Measurements from ENCODE around the gene ABCA13. TPM values are rescaled to one million over a fixed set of nuclear protein-coding genes. Genes with fewer than 3 reads are reported as not detected.

ABCA13 gene
- total RNA-seq, 3 donors from 2014 or later (not counting 1 experiment from before 2014, with no cell fraction given) = 0.05 to 0.09 TPM; not detected in 1

DNA sequence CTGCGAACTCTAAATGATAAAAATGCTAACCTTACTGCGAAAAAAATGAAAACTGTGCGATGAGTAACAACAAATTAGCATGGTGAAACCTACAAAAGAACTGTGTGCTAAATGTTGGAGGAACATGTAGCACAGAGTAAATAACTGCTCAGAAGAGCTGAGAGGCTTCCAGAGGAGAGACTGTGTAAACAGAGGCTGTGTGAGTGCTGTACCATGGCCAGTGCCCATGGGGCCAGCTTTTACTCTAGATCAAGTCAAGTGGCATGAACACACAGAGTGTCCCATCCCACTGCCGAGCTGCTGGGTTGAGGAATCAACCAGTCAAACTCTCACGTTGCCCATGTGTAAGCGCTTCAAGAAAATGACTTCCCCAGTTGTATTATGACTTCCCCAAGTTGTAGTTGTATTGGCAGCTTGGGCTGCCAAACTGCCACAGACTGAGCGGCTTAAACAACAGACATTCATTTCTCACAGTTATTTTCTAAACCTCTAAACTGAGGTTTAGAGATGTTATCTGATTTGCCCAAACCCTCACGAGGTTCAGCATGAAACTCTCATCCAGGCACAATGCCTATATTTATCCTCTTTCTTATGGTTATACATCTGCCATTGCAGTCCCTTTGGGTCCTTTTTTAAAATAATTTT, 270.7 kb downstream of the ABCA13 start:
- Histone ChIP-seq H3K27me3 (ENCODE audit: control insufficient read depth, insufficient read depth, low read length) (no peaks in the 10 kb centered on the region), H3K4me3 (ENCODE audit: low read length) (no peak overlapping the region), H3K27ac (ENCODE audit: low read length) (no peak overlapping the region), H3K36me3 (ENCODE audit: control insufficient read depth, insufficient read depth, low read length) (no peaks in the 10 kb centered on the region), H3K9me3 (ENCODE audit: control insufficient read depth, insufficient read depth, low read length) (peaks cover 21% of the 10 kb centered on the region), H3K4me1 (ENCODE audit: control insufficient read depth, insufficient read depth, low read length) (no peaks in the 10 kb centered on the region)
- intact Hi-C loops (cut with micrococcal nuclease) = no loop called here
- Mint-ChIP-seq H3K4me1 (peaks cover 5 to 7% of the 10 kb centered on the region in 2 donors), H3K4me3 (no peak overlapping the region), H3K27me3 (ENCODE audit: low read depth in 2 of 2) (no peaks in the 10 kb centered on the region), H3K36me3 (no peaks in the 10 kb centered on the region), H3K27ac (no peak overlapping the region), H3K9me3 (peaks cover 9 to 12% of the 10 kb centered on the region in 2 donors)
- DNase-seq = no peak
- no peak for ATAC-seq
- TF ChIP-seq, protein P1, sequence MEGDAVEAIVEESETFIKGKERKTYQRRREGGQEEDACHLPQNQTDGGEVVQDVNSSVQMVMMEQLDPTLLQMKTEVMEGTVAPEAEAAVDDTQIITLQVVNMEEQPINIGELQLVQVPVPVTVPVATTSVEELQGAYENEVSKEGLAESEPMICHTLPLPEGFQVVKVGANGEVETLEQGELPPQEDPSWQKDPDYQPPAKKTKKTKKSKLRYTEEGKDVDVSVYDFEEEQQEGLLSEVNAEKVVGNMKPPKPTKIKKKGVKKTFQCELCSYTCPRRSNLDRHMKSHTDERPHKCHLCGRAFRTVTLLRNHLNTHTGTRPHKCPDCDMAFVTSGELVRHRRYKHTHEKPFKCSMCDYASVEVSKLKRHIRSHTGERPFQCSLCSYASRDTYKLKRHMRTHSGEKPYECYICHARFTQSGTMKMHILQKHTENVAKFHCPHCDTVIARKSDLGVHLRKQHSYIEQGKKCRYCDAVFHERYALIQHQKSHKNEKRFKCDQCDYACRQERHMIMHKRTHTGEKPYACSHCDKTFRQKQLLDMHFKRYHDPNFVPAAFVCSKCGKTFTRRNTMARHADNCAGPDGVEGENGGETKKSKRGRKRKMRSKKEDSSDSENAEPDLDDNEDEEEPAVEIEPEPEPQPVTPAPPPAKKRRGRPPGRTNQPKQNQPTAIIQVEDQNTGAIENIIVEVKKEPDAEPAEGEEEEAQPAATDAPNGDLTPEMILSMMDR (IDR thresholded peaks at IDR 0.05) = no peak
- WGBS (ENCODE audit: insufficient coverage) = 63% methylated on average over 8 of the region's 8 CpGs

DNA sequence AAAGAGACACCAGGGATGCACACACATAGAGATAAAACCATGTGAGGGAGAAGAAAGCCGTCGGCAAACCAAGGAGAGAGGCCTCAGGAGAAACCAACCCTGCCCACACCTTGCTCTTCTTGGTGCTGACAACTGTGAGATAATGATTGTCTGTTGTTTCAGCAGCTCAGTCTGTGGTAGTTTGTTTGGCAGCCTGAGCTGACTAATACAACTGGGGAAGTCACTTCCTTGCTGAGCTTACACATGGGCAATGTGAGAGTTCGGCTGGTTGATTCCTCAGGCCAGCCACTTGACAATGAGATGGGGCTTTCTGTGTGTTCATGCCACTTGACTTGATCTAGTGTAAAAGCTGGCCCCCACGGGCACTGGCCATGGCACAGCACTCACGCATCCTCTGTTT, 271.8 kb downstream of the ABCA13 start:
- H3K4me1 ChIP-seq (ENCODE audit: control insufficient read depth, insufficient read depth, low read length) = no peaks in the 10 kb centered on the region
- intact Hi-C loops (cut with micrococcal nuclease) = no loop called here
- WGBS (ENCODE audit: insufficient coverage) = 96% methylated on average over 5 of the region's 5 CpGs
- no peaks in the 10 kb centered on the region for H3K27me3 Mint-ChIP-seq (ENCODE audit: low read depth in 2 of 2)
- H3K36me3 Mint-ChIP-seq = no peaks in the 10 kb centered on the region
- no peaks in the 10 kb centered on the region for H3K27me3 ChIP-seq (ENCODE audit: control insufficient read depth, insufficient read depth, low read length)
- H3K36me3 ChIP-seq (ENCODE audit: control insufficient read depth, insufficient read depth, low read length) = no peaks in the 10 kb centered on the region
- TF ChIP-seq, protein P1 (IDR thresholded peaks at IDR 0.05) = no peak
- H3K4me1 Mint-ChIP-seq = peaks cover 5 to 7% of the 10 kb centered on the region in 2 donors
- H3K9me3 ChIP-seq (ENCODE audit: control insufficient read depth, insufficient read depth, low read length) = peaks cover 21% of the 10 kb centered on the region
- DNase-seq (no peak), ATAC-seq (no peak)
- no peak overlapping the region for H3K27ac Mint-ChIP-seq
- H3K4me3 ChIP-seq (ENCODE audit: low read length) = no peak overlapping the region
- H3K9me3 Mint-ChIP-seq = peaks cover 9 to 11% of the 10 kb centered on the region in 2 donors
- H3K27ac ChIP-seq (ENCODE audit: low read length) = no peak overlapping the region
- no peak overlapping the region for H3K4me3 Mint-ChIP-seq

DNA sequence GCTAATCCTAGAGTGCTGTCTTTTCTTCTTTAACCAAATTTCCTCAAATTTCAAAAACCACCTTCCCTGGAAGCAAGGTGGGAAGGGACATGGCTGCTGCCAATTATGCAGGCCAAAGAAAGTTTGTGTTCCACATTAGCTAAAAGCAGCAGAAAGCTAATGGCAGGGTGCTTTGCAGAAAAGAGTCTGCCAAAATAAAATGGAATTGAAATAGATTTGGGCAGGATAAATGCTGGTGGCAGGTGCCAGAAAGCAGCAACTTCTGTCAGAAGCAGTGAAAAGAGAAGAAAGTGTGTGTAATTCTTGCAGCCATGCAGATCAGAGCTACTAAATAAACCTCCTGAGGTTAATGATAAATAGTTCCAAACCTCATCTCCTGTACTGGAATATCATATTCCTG, 275.5 kb downstream of the ABCA13 start:
- Mint-ChIP-seq H3K4me1 (peaks cover 5 to 7% of the 10 kb centered on the region in 2 donors), H3K36me3 (no peaks in the 10 kb centered on the region), H3K9me3 (peaks cover 11% of the 10 kb centered on the region in 2 donors), H3K4me3 (no peak overlapping the region), H3K27ac (no peak overlapping the region), H3K27me3 (ENCODE audit: low read depth in 2 of 2) (no peaks in the 10 kb centered on the region)
- H3K4me3 ChIP-seq (ENCODE audit: low read length) = no peak overlapping the region
- intact Hi-C loops (cut with micrococcal nuclease) = no loop called here
- ATAC-seq (no peak), DNase-seq (no peak)
- H3K9me3 ChIP-seq (ENCODE audit: control insufficient read depth, insufficient read depth, low read length) = peaks cover 21% of the 10 kb centered on the region
- no peak overlapping the region for H3K27ac ChIP-seq (ENCODE audit: low read length)
- no peaks in the 10 kb centered on the region for H3K36me3 ChIP-seq (ENCODE audit: control insufficient read depth, insufficient read depth, low read length)
- TF ChIP-seq, protein P1 (IDR thresholded peaks at IDR 0.05) = no peak
- H3K27me3 ChIP-seq (ENCODE audit: control insufficient read depth, insufficient read depth, low read length) = no peaks in the 10 kb centered on the region
- H3K4me1 ChIP-seq (ENCODE audit: control insufficient read depth, insufficient read depth, low read length) = no peaks in the 10 kb centered on the region

DNA sequence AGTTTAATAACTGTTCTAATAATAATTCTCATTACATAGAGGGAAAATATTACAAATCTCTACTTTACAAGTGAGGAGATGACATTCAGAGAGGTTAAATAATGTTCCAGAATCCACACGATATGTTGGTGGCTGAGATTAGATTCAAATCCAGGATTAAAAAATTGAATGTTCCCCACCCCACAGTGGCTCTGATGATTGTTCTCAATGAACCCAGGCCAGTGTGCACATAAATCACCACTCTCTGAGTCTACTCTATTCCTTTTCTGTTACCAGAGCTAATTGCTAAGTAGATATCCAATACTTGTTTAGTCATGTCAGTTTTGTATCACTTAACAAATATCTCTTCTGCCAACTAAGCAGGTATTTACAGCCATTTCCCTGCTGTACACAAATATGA, 281.0 kb downstream of the ABCA13 start:
- 100% methylated on average over 1 of the region's 1 CpG for WGBS (ENCODE audit: insufficient coverage)
- no peaks in the 10 kb centered on the region for H3K4me1 Mint-ChIP-seq
- Histone ChIP-seq H3K9me3 (ENCODE audit: control insufficient read depth, insufficient read depth, low read length) (no peaks in the 10 kb centered on the region), H3K36me3 (ENCODE audit: control insufficient read depth, insufficient read depth, low read length) (no peaks in the 10 kb centered on the region), H3K4me1 (ENCODE audit: control insufficient read depth, insufficient read depth, low read length) (no peaks in the 10 kb centered on the region), H3K27me3 (ENCODE audit: control insufficient read depth, insufficient read depth, low read length) (no peaks in the 10 kb centered on the region), H3K27ac (ENCODE audit: low read length) (no peak overlapping the region), H3K4me3 (ENCODE audit: low read length) (no peak overlapping the region)
- H3K9me3 Mint-ChIP-seq = peaks cover 2 to 4% of the 10 kb centered on the region in 2 donors
- H3K4me3 Mint-ChIP-seq = no peak overlapping the region
- H3K27me3 Mint-ChIP-seq (ENCODE audit: low read depth in 2 of 2) = no peaks in the 10 kb centered on the region
- H3K27ac Mint-ChIP-seq = no peak overlapping the region
- ATAC-seq (no peak), DNase-seq (no peak)
- TF ChIP-seq, protein P1 (IDR thresholded peaks at IDR 0.05) = no peak
- intact Hi-C loops (cut with micrococcal nuclease) = no loop called here
- H3K36me3 Mint-ChIP-seq = no peaks in the 10 kb centered on the region

Data from natural killer cell (primary cell).